NK-92 treated with Interleukin-12 subunit alpha and Interleukin-12 subunit beta, amount 100 ng/mL, for 24 hours (cell line): ENCODE data around the gene FIS1.
A peak's percentile ranks its signal among the peaks of the same experiment; 100 is the strongest.
"Not testable (repeated sequence)": the region's sequence is repeated elsewhere in the genome, so short reads cannot be mapped to it uniquely, and the experiment has no call there.

Source experiments
- DNase-seq: peaks from one replicate; lab custom pipeline; 2025; lab: John Stamatoyannopoulos, UW

Gene FIS1

DNA sequence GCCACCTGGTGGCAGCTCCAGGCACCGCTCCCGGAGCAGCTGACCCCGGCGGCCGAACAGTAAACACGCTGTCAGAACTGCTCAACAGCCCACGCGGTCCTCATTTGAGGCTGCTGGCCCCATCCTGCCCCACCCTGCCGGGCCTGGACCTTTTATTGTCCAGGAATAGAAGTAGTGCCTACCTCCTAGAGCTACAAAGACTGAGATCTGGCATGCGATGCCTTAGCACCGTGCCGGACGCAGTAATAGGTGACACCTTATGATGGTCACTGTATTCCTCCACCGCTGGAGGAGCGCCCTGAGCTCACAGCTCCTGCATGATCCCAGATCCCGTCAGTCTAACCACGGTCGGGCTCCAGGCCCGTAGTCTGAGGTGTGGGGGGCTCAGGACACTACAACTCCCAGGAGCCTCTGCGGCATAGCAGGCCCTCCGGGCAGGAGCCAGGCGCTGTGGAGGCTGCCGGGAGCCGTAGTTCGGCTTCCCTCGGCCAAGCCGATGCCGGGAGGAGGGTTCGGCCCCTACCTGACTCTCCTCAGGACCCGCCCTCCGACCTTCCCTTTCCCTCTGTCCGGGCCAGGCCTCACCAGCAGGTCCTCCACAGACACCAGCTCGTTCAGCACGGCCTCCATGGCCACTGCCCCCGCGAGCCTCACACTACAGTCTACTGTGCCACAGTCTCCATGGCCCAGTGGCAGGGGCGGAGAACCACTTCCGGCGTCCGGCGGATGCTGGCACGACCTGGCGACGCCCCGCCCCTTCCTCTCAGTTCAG is at the start of gene FIS1:
Gene FIS1 (minus strand): TSS at position 707 of the 772 bp plus-strand sequence. CDS start 77 bp downstream, at position 630.
- peak; percentile 96 for DNase-seq

DNA sequence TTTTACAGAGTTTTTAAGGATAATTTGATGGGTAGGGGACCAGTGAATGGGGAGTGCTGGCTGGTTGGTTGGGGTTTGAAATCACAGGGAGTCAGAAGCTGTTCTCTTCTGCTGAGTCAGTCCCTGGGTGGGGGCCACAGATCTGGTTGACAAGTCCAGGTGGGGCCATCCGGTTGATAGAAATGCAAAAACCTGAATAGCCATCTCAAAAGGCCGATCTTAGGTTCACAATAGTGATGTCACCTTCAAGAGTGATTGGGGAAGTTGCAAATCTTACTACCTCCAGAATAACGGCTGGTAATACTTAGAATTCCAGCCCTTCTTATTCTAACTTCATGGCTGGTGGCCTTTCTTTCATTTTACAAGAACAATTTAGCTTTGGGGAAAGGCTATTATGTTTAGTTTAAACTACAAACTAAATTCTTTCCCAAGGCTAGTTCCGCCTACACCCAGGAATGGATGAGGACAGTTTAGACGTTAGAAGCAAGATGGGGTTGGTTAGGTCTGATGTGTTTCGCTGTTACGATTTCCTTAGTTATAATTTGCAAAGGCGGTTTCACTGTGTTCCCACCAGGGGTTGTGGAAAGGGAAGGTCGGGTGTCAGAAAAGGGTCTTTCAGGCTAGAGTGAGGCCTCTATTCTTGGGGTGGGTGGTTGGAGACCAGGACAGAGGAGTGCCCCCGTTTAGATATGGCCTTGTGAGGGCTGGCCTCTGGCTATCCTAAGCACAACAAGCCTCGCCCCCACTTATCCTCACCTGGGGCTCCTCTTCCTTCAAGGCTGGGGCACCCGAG is 49.4 kb upstream of the FIS1 start:
- no peak for DNase-seq

DNA sequence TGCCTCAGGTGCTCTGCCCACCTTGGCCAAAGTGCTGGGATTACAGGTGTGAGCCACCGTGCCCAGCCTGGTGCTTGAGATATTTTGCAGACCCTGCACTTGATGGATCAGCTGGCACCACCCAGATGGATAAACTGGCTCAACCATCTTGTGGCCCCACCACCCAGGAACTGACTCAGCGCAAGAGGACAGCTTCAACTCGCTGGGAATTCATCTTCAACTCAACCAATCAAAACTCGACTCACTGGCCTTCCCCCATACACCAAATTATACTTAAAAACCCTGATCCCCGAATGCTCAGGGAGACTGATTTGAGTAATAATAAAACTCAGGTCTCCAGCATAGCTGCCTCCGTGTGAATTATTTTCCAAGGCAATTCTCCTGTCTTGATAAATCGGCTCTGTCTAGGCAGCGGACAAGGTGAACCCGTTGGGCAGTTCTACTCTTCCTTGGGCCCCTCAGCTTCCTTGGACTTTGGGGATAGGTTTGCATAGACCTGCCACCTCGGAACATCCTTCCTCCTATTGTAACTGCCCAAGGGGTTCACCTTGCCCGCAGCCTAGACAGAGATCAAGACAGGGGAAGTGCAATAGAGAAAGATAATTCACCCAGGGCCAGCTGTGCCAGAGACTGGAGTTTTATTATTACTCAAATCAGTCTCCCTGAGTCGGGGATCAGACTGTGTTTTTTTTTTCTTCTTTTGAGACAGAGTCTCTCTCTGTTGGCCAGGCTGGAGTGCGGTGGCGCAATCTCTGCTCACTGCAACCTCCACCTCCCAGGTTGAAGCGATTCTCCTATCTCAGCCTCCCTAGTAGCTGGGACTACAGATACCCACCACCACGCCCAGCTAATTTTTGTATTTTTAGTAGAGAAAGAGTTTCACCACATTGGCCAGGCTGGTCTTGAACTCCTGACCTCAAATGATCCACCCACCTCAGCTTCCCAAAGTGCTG is 48.5 kb upstream of the FIS1 start:
- DNase-seq, result not testable (repeated sequence)

- DNase-seq, result not testable (repeated sequence)
These were observed 47.7 kb upstream of the FIS1 start for GRCh38 chr7:101292566-101292965.

- DNase-seq, result peak; percentile 33
These were observed 45.5 kb upstream of the FIS1 start for GRCh38 chr7:101290186-101291037.

DNA sequence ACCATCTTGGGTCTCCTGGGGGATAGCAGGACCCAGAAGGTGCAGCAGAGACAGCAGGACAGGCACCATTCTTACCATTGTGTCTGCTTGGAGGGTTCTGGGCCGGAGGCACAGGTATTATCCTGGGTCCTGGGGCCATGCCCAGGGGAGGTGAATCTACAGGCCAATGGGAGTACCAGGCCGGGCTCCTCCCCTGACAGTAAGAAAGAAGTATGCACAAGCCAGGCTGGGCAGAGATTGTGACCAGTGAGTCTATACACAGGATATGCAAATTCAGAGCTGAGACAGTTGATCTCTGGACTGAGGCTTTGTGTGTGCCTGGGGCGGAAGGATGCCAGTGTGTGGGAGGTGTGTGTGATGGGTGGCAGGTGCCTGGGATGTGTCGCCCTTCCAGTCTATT is 44.8 kb upstream of the FIS1 start:
- DNase-seq, result not testable (repeated sequence)

- no peak for DNase-seq
These were observed 43.6 kb upstream of the FIS1 start for GRCh38 chr7:101288439-101288838.

- no peak for DNase-seq
These were observed 42.2 kb upstream of the FIS1 start for GRCh38 chr7:101287032-101287431.

DNA sequence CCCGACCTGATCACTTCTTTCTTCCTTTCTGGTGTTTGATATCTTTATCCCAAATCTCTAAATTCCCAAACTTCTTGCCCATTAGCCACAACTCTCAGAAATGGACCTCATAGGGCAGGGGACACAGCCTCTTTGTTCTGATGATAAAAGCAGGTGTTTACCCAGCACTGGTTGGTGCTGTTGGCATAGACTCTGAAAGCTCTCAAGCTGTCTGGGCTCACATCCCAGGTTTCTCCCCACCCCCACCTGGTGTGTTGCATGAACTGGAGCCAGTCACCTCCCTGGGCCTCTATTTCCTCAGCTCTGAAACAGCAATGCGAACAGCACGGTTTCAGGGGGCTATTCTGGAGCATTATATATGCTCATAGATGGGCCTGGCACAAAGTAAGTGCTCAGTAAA is 41.0 kb upstream of the FIS1 start:
- not testable (repeated sequence) for DNase-seq

DNA sequence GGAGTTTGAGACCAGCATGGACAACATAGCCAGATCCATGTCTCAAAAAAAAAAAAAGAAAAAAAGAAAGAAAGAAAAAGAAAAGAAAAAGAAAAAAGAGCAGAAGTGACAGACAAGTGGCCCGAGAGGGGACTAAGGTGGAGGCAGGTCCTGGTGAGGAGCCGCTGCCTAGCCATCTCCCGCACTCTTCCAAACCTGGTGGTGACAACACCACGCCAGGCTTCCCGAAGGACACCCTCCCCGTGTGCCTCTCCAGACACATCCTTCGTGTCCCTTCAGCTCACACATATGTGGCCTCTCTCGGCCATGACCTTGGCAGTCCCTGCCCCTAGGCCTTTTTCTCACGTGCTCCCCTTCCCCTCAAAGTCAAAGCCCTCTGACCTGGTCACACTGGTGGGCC is 40.3 kb upstream of the FIS1 start:
- no peak for DNase-seq

DNA sequence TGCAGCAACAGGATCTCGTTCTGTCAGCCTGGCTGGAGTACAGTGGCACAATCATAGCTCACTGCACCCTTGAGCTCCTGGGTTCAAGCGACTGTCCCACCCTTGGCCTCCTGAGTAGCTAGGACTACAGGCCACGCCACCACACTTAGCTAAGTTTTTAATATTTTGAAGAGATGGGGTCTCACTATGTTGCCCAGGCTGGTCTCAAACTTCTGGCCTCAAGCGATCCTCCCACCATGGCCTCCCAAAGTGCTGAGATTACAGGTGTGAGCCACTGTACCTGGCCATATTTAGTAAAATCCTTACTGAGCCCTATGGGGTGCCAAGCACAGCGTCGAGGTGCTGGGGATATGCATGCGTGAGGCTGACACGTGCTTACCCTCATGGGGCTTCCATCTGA is 36.0 kb upstream of the FIS1 start:
- DNase-seq, result not testable (repeated sequence)

- no peak for DNase-seq
These were observed 33.8 kb upstream of the FIS1 start for GRCh38 chr7:101278461-101279292.

GRCh38 chr7:101277155-101277554 is 32.3 kb upstream of the FIS1 start:
- DNase-seq, result no peak

- DNase-seq, result no peak
These were observed 28.3 kb upstream of the FIS1 start for GRCh38 chr7:101273206-101273605.

DNA sequence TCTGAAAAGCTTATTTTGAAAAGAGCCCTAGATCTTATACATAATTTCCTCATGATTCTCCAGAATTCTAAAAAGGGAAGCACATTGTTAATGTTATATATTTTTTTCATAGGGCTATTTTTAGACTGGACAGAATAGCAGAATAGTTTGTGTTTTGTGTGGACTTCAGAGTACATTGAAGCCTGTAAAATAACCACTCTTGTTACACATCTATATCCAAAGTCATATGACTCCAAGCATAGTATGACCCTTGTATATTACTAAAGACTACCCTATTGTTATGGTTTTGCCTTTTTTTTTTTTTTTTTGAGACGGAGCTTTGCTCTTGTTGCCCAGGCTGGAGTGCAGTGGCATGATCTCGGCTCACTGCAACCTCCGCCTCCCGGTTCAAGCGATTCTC is 26.1 kb upstream of the FIS1 start:
- DNase-seq, result no peak

DNA sequence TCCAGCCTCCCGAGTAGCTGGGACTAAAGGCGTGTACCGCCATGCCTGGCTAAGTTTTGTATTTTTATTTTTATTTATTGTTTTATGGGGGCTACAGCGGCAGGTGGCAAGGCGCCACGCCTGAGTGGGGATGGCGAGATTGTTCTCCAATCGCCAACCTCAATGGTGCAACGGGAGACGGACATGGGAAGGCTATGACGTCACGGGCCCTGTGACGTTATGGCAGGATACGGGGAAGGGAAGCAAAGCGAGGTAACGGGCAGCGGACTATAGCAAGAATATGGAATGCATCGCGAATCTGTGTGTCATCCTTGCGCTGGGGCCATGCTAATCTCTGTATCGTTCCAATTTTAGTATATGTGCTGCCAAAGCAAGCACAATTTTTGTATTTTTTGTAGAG is 24.8 kb upstream of the FIS1 start:
- DNase-seq, result no peak

DNA sequence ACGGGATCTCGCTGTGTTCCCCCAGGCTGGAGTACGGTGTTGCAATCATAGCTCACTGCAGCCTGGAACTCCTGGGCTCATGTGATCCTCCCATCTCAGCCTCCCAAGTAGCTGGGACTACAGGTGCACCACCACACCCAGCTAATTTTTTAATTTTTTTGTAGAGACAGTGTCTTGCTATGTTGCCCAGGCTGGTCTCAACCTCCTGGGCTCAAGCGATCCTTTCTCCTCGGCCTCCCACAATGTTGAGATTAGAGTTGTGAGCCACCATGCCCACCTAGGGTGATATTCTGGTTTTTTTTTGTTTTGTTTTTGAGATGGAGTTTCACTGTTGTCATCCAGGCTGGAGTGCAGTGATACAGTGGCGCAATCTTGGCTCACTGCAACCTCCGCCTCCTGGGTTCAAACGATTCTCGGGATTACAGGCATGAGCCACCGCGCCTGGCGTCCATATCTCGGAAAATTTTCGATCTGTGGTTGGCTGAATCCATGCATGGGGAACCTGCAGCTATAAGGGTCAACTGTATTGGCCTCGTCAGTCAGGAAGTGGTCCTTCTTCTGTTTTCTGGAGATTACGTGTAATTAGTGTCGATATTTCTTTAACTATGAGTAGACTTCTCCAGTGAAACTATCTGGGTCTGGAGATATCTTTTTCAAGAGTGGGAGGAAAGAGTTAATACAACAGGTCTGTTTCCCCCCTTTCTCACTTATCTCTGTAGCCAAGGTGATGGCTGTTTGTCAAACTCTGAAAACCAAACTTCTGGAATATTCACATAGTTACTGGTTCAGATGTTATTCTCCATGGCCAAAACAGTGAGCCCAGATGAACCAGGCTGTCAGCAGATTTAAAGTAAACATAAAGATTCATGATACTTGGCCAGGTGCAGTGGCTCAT is 21.0 kb upstream of the FIS1 start:
- DNase-seq, result no peak

- not testable (repeated sequence) for DNase-seq
These were observed 19.3 kb upstream of the FIS1 start for GRCh38 chr7:101264102-101264706.

GRCh38 chr7:101258243-101258731 is 13.4 kb upstream of the FIS1 start:
- DNase-seq, result no peak
